Upper lobe of left lung (tissue), 6 donors: Measurements from ENCODE around the gene ACKR3. TPM values are rescaled to one million over a fixed set of nuclear protein-coding genes. Genes with fewer than 3 reads are reported as not detected.
A peak's percentile ranks its signal among the peaks of the same experiment; 100 is the strongest.

Source experiments
- ATAC-seq, 2 donors: fragments of 200-7000 bp; cut with Tn5 transposase; one replicate each; pipeline ENCODE4 v1.9.1; 2022; ENCODE audit warnings: mild to moderate bottlenecking in 2 of 2, moderate library complexity in 2 of 2; ENCODE audit not compliant: low FRiP score in 2 of 2
- DNase-seq, 2 donors: peaks; one replicate each; pipeline ENCODE4 v3.0.0-alpha.2; 2019 to 2020
- H3K27ac ChIP-seq, 4 donors: fragments of 200-600 bp; sonication (generic); one replicate each; pipeline ENCODE4 v1.5.1; 2016 to 2019
- H3K27me3 ChIP-seq, 4 donors: fragments of 200-600 bp; sonication (generic); one replicate each; pipeline ENCODE4 v1.5.1; 2017 to 2019
- H3K36me3 ChIP-seq, 4 donors: fragments of 200-600 bp; sonication (generic); one replicate each; pipeline ENCODE4 v1.5.1; 2016 to 2019
- H3K4me1 ChIP-seq, 4 donors: fragments of 200-600 bp; sonication (generic); one replicate each; pipeline ENCODE4 v1.5.1; 2018 to 2019
- H3K4me3 ChIP-seq, 4 donors: fragments of 200-600 bp; sonication (generic); one replicate each; pipeline ENCODE4 v1.5.1; 2017 to 2019; ENCODE audit warnings: mild to moderate bottlenecking in 2 of 4, moderate library complexity in 1 of 4
- H3K9me3 ChIP-seq, 4 donors: fragments of 200-600 bp; sonication (generic); one replicate each; pipeline ENCODE4 v1.5.1; 2018 to 2019
- EP300 ChIP-seq, 4 donors: sonication (generic); formaldehyde crosslinking; IDR thresholded peaks; one replicate each; pipeline ENCODE4 v1.5.1; 2017; ENCODE audit warnings: antibody characterized with exemption in 4 of 4, control low read depth in 2 of 4
- POLR2A ChIP-seq, 4 donors: fragments of 450-650 bp; IDR thresholded peaks; one replicate each; pipeline ENCODE4 v1.5.1; 2016 to 2017; ENCODE audit warnings: antibody characterized with exemption in 4 of 4, mild to moderate bottlenecking in 2 of 4
- POLR2AphosphoS5 ChIP-seq, 2 donors: sonication (generic); formaldehyde crosslinking; IDR thresholded peaks; one replicate each; pipeline ENCODE4 v1.5.1; 2017; ENCODE audit warnings: antibody characterized with exemption in 2 of 2
- WGBS, 2 donors: methylation state at CpG; one replicate each; pipeline ENCODE4 v1.1.5; 2017 to 2018; 5-methylcytosine and 5-hydroxymethylcytosine counted together
- total RNA-seq, 6 donors: library from RNA; depleted of rRNA in 4 of 6; stranded (reverse); fragments of >200 nt in 4 of 6; gene quantifications; one replicate each; pipeline versions ENCODE4 v1.1.0 to v1.2.1, GENCODE V29; 2016 to 2021
- TF ChIP-seq, protein P1 (sequence below), 6 experiments: fragments of 450-650 bp in 4 of 6; fragments of 200-600 bp in 2 of 6; sonication (generic) in 2 of 6; IDR thresholded peaks; one replicate each; pipeline ENCODE4 v1.5.1; 2016 to 2019; ENCODE audit warnings: antibody characterized with exemption in 6 of 6
- donor health status: DM: no; HTN: no; CAD: no; lungs with moderate emphysema.
- donor health status: DM: no; HTN: yes; CAD: no; lungs with severe emphysema.

Gene ACKR3
- total RNA-seq, 6 donors from 2014 or later, result 3.9 to 28.5 (median 10.5) TPM

DNA sequence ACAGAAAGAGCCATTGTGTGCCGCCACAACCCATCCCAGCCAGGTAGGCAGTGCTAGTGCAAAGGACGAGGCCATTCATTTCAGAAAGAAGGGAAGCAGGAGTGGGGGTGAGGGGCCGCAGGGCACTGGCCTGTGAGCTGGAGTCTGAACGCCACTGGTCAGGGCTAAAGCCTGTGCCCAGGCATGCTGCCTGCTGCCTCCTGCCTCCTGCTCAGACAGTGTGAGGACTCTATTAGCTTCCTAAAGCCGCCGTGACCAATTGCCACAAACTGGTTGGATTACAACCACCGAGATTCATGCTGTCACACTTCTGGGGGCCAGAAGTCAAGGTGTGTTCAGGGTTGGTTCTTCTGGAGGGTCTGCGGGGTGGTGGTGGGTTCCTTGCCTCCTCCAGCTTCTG lies 21.2 kb downstream of the ACKR3 start:
- no peak for DNase-seq
- Histone ChIP-seq H3K4me1 (no peaks in the 10 kb centered on the region), H3K27ac (no peak overlapping the region), H3K36me3 (no peaks in the 10 kb centered on the region), H3K9me3 (no peaks in the 10 kb centered on the region), H3K27me3 (no peaks in the 10 kb centered on the region), H3K4me3 (no peak overlapping the region)
- 93 to 99% methylated on average over 6 to 8 of the region's 8 CpGs for WGBS, 2 donors
- no peak for TF ChIP-seq POLR2AphosphoS5 (IDR thresholded peaks at IDR 0.05)
- TF ChIP-seq EP300 (IDR thresholded peaks at IDR 0.05), result no peak
- no peak for TF ChIP-seq POLR2A (IDR thresholded peaks at IDR 0.05)
- TF ChIP-seq, protein P1, sequence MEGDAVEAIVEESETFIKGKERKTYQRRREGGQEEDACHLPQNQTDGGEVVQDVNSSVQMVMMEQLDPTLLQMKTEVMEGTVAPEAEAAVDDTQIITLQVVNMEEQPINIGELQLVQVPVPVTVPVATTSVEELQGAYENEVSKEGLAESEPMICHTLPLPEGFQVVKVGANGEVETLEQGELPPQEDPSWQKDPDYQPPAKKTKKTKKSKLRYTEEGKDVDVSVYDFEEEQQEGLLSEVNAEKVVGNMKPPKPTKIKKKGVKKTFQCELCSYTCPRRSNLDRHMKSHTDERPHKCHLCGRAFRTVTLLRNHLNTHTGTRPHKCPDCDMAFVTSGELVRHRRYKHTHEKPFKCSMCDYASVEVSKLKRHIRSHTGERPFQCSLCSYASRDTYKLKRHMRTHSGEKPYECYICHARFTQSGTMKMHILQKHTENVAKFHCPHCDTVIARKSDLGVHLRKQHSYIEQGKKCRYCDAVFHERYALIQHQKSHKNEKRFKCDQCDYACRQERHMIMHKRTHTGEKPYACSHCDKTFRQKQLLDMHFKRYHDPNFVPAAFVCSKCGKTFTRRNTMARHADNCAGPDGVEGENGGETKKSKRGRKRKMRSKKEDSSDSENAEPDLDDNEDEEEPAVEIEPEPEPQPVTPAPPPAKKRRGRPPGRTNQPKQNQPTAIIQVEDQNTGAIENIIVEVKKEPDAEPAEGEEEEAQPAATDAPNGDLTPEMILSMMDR (IDR thresholded peaks at IDR 0.05), result no peak
- no peak for ATAC-seq

DNA sequence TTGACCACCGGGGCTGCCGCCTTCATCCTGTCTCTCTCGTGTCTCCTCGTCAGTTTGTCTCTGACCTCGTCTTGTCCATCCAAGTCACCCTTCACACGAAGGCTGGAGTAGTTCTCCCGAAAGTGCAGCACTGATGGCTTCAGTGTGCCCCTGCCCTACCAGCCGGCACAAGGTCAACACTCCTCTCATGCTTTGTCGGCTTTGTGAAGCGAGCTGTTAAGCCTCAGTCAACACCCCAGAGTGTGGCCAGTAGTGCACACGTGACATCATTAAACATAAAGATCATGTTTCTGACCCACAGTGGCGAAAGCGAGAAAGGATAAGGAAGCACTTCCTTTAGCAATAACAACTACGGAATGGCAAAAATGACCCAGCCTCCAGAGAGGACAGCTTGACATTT lies 23.2 kb downstream of the ACKR3 start:
- H3K4me3 ChIP-seq, result no peak overlapping the region
- no peaks in the 10 kb centered on the region for H3K36me3 ChIP-seq
- no peaks in the 10 kb centered on the region for H3K27me3 ChIP-seq
- ATAC-seq, result no peak
- WGBS, 2 donors, result 49 to 57% methylated on average over 14 of the region's 14 CpGs
- peak in 1 of 2 donors; percentile 63 for DNase-seq
- no peak overlapping the region for H3K27ac ChIP-seq
- no peaks in the 10 kb centered on the region for H3K9me3 ChIP-seq
- TF ChIP-seq EP300 (IDR thresholded peaks at IDR 0.05) (no peak), POLR2AphosphoS5 (IDR thresholded peaks at IDR 0.05) (peak in 1 of 2 donors; percentile 18), POLR2A (IDR thresholded peaks at IDR 0.05) (no peak)
- TF ChIP-seq, protein P1 (IDR thresholded peaks at IDR 0.05), result no peak
- no peaks in the 10 kb centered on the region for H3K4me1 ChIP-seq

DNA sequence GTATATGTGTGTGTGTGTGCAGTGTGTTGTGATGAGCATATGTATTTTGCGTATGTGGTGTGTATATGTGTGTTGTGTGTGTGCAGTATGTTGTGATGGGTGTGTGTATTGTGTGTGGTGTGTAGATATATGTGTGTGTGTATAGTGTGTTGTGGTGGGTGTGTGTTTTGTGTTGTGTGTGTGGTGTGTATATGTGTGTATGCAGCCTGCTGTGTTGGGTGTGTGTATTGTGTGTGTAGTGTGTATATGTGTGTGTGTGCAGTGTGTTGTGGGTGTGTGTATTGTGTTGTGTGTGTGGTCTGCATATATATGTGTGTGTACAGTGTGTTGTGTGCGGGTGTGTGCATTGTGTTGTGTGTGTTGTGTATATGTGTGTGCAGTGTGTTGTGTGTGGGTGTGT lies 23.9 kb downstream of the ACKR3 start:
- H3K36me3 ChIP-seq, result no peaks in the 10 kb centered on the region
- WGBS, 2 donors, result 96 to 98% methylated on average over 2 of the region's 2 CpGs
- H3K27ac ChIP-seq, result no peak overlapping the region
- no peak overlapping the region for H3K4me3 ChIP-seq
- H3K27me3 ChIP-seq, result no peaks in the 10 kb centered on the region
- no peaks in the 10 kb centered on the region for H3K4me1 ChIP-seq
- DNase-seq (no peak), ATAC-seq (no peak)
- H3K9me3 ChIP-seq, result no peaks in the 10 kb centered on the region
- TF ChIP-seq EP300 (IDR thresholded peaks at IDR 0.05), result no peak
- TF ChIP-seq, protein P1 (IDR thresholded peaks at IDR 0.05), result no peak
- TF ChIP-seq POLR2AphosphoS5 (IDR thresholded peaks at IDR 0.05), result no peak
- TF ChIP-seq POLR2A (IDR thresholded peaks at IDR 0.05), result no peak

DNA sequence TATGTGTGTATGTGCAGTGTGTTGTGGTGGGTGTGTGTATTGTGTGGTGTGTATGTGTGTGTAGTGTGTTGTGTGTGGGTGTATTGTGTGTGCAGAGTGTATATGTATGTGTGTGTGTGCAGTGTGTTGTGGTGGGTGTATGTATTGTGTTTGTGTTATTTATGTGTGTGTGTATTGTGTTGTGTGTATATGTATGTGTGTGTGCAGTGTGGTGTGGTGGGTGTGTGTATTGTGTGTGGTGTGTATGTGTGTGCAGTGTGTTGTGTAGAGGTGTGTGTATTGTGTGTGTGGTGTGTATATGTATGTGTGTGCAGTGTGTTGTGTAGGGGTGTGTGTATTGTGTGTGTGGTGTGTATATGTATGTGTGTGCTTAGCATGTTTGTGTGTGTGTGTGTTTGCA lies 24.3 kb downstream of the ACKR3 start:
- H3K27me3 ChIP-seq, result no peaks in the 10 kb centered on the region
- no peak overlapping the region for H3K4me3 ChIP-seq
- no peak for TF ChIP-seq POLR2AphosphoS5 (IDR thresholded peaks at IDR 0.05)
- TF ChIP-seq, protein P1 (IDR thresholded peaks at IDR 0.05), result no peak
- no peak for TF ChIP-seq EP300 (IDR thresholded peaks at IDR 0.05)
- TF ChIP-seq POLR2A (IDR thresholded peaks at IDR 0.05), result no peak
- no peaks in the 10 kb centered on the region for H3K4me1 ChIP-seq
- no peak overlapping the region for H3K27ac ChIP-seq
- no peaks in the 10 kb centered on the region for H3K9me3 ChIP-seq
- no peaks in the 10 kb centered on the region for H3K36me3 ChIP-seq
- ATAC-seq, result no peak
- DNase-seq, result no peak

DNA sequence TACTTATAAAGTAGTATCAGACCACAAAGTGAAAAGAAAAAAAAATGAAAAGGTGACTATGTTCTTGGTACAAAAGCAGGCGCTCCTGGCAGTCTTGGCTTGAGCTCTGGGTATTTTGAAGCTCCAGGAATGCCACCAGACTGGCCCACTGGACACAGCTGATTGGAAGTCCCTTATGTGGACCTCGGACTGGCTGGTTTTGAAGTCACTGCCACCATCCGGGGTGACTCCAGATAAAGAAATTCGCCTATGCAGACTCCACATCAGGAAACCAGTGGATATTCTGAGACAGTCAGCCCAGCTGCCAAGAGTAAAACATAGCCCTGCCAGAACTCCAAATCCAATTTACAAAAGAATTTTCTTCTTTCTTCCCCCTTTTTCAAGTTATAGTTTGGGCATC lies 28.0 kb downstream of the ACKR3 start:
- Histone ChIP-seq H3K4me1 (no peaks in the 10 kb centered on the region), H3K27me3 (no peaks in the 10 kb centered on the region), H3K4me3 (no peak overlapping the region), H3K36me3 (no peaks in the 10 kb centered on the region), H3K27ac (no peak overlapping the region), H3K9me3 (no peaks in the 10 kb centered on the region)
- DNase-seq (no peak), ATAC-seq (no peak)
- TF ChIP-seq, protein P1 (IDR thresholded peaks at IDR 0.05), result no peak
- TF ChIP-seq POLR2AphosphoS5 (IDR thresholded peaks at IDR 0.05), result no peak
- TF ChIP-seq POLR2A (IDR thresholded peaks at IDR 0.05), result no peak
- no peak for TF ChIP-seq EP300 (IDR thresholded peaks at IDR 0.05)
- WGBS, 2 donors, result 66 to 72% methylated on average over 4 of the region's 4 CpGs
